NOMO-1 treated with DMSO at 0.1 percent for 48 hours (cell line): ENCODE data around the gene DAPK1.
"Not testable (repeated sequence)": the region's sequence is repeated elsewhere in the genome, so short reads cannot be mapped to it uniquely, and the experiment has no call there.

ENCODE experiments used
- DNase-seq: peaks from one replicate; lab custom pipeline; 2025; ENCODE audit not compliant: unreplicated experiment; lab: John Stamatoyannopoulos, UW

DAPK1 gene

DNA sequence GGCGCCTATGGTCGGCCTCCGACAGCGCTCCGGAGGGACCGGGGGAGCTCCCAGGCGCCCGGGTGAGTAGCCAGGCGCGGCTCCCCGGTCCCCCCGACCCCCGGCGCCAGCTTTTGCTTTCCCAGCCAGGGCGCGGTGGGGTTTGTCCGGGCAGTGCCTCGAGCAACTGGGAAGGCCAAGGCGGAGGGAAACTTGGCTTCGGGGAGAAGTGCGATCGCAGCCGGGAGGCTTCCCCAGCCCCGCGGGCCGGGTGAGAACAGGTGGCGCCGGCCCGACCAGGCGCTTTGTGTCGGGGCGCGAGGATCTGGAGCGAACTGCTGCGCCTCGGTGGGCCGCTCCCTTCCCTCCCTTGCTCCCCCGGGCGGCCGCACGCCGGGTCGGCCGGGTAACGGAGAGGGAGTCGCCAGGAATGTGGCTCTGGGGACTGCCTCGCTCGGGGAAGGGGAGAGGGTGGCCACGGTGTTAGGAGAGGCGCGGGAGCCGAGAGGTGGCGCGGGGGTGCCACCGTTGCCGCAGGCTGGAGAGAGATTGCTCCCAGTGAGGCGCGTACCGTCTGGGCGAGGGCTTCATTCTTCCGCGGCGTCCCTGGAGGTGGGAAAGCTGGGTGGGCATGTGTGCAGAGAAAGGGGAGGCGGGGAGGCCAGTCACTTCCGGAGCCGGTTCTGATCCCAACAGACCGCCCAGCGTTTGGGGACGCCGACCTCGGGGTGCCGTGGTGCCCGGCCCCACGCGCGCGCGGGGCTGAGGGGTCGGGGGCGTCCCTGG, 561 bp downstream of the DAPK1 start:
- peak; percentile 19 for DNase-seq

GRCh38 chr9:87498811-87499360, 1.2 kb downstream of the DAPK1 start:
- no peak for DNase-seq

DNA sequence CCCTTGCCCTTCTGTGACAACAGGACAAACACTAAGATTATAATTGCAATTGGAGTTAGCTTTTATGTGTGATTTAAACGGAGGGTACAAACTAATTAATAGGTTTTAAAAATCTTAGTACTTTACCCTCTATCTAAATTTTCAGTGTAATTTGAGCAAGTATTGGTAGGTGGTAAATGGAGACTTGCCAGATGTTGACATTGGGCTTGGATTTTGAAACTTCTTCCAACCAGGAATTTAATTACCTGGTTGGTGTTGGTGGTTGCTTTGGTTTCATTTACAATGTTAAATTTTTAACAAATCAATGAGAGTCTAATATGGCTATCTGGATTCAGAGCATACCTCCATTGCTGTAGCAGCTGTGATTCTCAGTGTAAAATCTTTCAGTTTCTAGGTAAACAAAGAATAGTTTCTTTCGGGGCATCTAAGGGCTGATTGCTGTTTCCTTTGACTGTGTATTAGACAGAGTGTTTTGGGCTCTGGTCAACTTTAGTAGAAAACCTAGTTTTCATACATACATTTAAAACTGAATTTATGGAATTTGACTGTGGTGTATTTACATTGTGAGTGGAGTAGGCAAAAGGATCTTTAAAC, 1.9 kb downstream of the DAPK1 start:
- no peak for DNase-seq

DNA sequence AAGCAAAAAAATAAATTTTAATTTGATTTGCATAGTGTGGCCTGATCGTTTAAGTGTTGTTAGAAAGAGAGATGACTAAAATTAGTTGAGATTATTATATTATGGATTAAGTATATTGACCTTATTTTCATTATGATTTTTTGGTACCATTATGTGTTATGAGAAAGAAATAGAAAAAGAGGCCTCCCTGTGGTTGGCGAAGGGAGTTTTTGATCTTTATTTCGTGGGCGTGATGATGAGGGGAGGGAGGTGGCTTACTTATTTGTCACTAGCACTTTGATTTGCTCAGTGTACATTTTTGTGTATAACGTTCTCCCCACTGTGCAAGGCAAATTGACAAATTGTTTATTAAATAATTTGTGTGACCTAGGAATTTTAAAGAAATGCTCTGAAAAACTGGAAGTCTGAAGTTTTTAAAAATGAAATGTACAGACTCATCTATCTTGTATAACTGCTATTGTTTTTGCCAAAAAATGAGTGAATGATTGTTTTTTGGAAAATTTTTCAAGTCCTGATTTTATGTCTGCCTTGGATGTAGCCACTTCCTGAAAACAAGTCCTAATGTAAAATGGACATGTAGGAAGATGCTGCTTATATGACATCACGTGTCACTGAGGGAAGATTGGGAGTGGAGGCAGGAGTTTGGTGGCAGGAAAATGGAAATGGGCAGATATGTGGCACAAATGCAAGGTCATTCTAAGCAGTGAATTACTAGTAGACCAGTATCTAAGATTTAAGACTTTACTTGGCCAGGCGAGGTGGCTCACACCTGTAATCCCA, 3.0 kb downstream of the DAPK1 start:
- no peak for DNase-seq

- DNase-seq: not testable (repeated sequence)
Measured at GRCh38 chr9:87501271-87501656, 3.6 kb downstream of the DAPK1 start.

GRCh38 chr9:87501806-87502205, 4.1 kb downstream of the DAPK1 start:
- DNase-seq: no peak

DNA sequence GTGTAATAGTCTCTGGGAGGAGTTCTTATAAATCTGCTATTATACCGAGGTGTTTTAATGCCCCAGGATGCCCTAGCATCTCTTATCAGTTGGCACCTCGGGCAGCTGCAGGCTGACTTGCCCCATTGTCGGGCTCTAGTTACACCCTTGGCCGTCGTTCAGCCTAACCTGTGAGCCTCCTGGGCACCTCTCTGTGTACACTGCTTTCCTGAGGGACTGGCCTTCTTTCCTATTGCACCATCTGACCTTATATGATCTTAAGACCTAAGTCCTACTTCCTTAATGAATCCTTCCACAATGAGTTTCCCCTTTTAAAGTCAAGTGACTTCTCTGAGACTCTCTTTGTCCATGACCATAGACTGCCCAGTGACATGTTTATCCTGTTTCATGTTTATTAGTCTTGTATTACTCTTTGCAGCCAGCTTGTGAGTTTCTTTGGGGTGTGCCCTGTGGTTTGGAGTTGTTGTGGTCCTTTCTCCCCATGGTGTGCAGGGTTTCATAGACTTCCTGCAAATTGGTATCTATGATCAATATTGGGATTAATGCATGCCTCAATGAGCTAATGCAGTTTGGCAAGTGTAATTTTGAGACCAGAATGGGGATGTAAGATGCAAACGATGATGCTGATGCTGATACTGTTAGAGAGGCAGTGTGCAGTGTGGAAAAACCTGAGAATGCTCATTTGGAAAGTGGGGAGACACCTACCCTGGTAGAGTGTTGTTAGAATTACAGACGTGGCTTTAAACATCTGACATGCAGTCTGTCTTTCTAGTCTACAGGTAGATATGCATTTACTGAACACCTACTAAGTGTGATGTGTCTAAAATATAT, 4.9 kb downstream of the DAPK1 start:
- peak; percentile 41 for DNase-seq

DNA sequence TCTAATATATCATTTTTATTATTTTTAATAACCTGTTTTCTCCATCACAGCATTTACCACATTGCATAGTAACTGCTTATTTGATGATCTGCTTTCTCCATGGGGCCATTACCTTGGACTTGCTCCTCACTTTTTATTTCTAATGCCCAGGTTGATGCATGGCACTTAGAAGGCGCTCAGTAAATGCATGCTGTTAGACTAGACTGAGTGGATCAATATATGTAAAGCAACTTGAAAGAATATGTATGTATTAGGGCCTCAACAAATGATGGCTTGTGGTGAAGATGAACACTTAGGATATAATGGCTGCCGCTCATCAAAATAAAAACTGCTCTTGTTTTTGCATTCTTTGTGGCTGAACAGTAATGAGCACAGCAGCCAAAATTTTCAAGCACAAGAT, 5.8 kb downstream of the DAPK1 start:
- DNase-seq: no peak

DNA sequence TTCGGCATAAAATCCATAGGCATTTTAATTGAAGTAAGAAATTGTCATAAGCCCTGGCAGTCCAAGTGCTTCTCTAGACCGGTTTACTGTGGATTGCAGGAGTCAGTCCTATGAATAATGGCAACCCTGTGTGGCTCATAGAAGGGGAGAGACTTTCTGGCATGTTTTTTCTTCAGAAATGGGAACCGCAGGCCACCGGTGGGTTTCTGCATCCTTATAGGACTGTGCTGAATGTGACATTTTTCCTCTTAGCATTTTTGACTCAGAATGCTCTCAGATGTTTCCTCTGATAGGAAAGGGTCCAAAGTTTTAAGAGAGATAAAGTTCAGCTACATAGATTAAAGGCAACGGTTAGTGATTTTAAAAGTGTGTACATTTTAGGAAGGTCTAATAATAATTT, 6.3 kb downstream of the DAPK1 start:
- no peak for DNase-seq

DNA sequence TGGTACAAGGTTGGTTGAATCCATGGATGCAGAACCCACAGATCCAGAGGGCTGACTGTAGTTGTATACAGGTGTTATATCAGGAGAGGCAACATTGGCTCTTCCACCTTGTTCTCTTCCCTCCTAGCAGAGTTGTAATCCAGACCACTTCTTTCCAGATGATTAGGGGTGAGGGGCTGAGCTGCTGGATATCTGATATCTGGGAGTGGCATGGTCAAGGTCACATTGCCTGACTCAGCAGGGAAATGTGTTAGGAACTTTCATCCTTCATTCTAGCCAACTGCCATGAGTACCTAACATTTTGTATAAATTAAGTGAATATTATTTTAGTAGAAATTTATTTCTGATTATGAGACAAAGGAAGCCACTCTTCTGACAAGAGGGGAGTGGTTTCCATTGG, 7.3 kb downstream of the DAPK1 start:
- no peak for DNase-seq

DNA sequence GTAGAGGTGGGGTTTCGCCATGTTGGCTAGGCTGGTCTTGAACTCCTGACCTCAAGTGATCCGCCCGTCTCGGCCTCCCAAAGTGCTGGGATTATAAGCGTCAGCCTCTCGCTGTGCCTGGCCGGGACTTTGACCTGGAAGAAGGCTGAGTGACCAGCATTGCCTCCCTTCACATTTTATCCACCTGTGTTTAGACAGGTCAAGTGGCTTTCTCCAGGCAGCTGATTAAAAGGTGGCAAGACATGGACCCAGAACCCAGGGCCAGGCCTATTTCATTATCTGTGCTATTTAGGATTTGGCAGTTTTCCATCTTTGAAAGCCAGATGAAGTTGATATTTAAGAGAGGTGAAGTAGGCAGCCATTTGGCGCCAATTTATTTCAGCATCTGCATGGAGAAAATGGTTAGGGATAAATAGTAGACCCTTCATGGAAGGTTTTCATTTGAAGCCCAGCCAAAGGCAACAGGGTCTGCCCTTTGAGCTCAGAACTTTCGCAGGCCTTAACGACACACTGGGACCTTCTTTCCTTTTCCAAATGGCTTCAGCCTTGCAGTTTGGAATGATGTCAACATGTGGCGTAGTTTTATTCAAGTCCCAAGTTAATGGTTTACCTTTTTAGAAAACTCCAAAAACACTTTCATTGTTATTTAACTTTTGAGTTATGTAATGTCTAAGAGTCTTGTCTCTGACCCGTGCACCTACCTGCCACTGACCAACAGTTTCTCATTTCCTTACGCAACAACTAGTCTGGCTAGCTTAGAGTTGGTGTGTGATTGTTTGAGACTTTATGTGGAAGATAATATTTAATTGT, 8.4 kb downstream of the DAPK1 start:
- no peak for DNase-seq

DNA sequence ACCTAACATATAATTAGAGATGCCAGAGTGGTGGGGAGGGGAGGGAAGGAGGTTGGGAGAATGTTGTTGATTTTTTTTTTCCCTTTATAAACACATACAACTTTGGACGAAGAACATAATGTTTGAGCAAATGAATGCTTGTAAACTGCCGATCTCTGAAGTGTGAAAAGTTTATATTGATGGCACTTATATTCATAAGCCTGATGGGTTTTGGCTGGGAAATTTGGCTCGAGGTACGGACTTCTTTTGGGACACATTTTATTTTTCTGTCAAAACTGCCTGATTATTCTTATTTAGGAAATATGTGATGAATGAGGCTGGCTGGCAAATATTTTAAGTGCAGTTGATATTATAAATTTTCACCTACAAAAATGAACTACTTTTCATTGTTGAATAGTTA, 9.9 kb downstream of the DAPK1 start:
- no peak for DNase-seq

DNA sequence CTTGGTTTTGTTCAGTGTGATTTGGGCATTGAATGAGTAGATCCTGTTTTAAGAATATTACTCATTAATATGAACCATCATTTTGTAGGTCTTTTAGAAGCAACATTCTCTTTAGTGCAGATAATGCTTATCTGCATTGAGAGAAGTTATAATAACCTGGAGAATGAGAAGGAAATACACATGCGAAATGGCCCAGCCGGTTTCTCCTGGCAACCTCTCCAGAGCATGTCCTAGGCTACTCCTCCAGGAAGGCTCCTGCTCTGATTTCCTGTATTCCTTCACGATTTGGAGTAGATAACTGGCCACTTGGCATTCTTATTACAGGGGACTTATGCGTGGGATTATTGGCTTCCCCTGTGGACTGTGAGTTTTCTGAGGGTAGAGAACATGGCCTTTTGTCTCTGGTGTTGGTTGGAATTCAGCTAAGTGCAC, 12.6 kb downstream of the DAPK1 start:
- DNase-seq: no peak

GRCh38 chr9:87512311-87512710, 14.6 kb downstream of the DAPK1 start:
- no peak for DNase-seq

- no peak for DNase-seq
Measured at GRCh38 chr9:87513161-87513560, 15.5 kb downstream of the DAPK1 start.

DNA sequence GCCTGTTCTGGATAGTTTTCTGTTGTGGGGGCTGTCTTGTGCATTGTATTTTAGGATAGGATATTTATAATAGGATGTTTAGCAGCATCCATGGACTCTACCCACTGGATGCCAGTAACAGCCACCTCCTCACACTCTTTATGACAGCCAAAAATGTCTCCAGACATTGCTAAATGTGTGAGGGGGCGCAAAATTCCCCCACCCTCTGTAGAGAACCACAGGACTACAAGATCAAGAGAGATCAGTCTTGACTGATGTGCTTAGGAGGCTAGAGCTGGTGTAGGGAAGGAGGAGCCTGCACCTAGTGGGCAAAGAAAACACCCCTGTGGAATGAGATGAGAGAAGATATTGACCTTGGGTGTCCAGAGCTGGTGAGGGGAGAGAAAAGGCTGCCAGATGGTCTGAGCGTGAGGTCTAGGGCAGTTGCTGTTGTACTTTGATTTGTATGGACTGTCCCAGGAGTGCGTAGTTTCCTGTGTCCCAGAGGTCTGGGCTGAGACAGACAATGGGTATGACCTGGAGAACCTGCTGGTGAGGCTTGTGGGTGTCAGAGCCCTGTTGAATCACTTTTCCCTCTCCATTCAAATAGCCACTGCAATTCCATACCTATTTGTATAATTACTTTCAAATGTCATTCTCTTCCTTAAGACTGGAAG, 16.3 kb downstream of the DAPK1 start:
- DNase-seq: no peak

DNA sequence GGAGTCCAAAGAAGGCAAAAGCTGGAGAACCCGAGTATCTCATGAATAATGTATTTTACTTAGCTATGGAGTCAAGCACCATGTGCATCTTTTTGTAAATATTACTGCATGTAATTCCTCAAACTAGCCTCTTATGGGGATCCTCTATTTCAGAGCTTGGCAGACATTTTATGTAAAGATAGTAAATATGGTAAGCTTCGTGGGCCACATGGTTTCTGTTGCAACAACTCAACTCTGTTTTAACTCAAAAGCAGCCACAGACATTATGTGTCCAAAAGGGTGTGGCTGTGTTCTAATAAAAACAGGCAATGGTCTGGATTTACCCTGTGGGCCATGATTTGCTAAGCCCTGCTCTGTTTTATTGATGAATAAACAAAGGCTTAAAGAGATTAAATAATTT, 17.3 kb downstream of the DAPK1 start:
- no peak for DNase-seq

GRCh38 chr9:87515588-87516221, 18.0 kb downstream of the DAPK1 start:
- DNase-seq: no peak
